ENCODE data around the gene ABCA12.

The ABCA12 gene

DNA sequence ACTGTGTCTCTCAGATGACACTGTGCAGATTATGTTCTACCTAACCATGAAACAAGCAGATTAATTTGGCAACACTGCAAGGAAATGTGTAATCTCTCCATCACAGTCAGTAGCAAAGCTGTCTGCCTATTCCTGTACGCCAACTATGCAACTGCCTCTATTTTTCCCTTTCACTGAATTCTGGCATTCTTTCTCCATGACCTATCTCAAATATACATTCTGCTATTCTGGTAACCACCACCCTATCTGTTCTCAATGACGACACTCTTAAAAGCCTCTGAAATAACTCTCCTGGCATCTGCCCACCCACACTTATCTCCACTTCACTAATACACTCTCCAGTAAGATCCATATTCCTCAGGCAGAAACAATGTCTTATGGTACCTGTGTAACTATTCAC, 78.7 kb downstream of the ABCA12 start:
- ChIA-PET POLR2A (no interaction called here), CTCF (no interaction called here)
- TF ChIP-seq, protein P1, sequence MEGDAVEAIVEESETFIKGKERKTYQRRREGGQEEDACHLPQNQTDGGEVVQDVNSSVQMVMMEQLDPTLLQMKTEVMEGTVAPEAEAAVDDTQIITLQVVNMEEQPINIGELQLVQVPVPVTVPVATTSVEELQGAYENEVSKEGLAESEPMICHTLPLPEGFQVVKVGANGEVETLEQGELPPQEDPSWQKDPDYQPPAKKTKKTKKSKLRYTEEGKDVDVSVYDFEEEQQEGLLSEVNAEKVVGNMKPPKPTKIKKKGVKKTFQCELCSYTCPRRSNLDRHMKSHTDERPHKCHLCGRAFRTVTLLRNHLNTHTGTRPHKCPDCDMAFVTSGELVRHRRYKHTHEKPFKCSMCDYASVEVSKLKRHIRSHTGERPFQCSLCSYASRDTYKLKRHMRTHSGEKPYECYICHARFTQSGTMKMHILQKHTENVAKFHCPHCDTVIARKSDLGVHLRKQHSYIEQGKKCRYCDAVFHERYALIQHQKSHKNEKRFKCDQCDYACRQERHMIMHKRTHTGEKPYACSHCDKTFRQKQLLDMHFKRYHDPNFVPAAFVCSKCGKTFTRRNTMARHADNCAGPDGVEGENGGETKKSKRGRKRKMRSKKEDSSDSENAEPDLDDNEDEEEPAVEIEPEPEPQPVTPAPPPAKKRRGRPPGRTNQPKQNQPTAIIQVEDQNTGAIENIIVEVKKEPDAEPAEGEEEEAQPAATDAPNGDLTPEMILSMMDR (IDR thresholded peaks at IDR 0.05; ENCODE audit: control extremely low read depth, extremely low read depth, low read depth, missing control alignments) = no peak
- no peak for DNase-seq (ENCODE audit: extremely low spot score)

DNA sequence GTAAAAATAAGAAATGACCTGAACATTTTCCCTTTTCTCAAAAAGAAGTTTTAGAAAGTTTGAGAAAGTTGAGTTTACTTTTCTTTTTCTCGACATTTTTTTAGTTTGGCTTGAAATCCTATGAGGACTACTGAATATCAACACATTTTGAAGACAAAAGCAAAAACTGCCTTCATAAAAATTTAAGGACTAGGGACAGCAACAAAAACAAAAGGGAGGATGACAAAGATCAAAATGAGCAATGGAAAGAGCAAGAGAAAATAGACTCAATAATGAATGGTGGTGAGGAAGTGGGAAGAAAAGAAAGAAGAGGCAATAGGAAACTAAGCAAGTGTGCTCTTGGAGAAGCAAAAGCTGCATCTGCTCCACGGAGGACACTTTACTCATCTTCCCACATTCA, 82.5 kb downstream of the ABCA12 start:
- POLR2A ChIA-PET = no interaction called here
- DNase-seq (ENCODE audit: extremely low spot score) = no peak
- TF ChIP-seq, protein P1 (IDR thresholded peaks at IDR 0.05; ENCODE audit: control extremely low read depth, extremely low read depth, low read depth, missing control alignments) = no peak
- CTCF ChIA-PET = interaction anchor here (1.0 to 1.5 kb wide), 3 partner anchors 10 to 1772 kb away, joined by 3 read pairs; no protein-coding TSS in a partner anchor

DNA sequence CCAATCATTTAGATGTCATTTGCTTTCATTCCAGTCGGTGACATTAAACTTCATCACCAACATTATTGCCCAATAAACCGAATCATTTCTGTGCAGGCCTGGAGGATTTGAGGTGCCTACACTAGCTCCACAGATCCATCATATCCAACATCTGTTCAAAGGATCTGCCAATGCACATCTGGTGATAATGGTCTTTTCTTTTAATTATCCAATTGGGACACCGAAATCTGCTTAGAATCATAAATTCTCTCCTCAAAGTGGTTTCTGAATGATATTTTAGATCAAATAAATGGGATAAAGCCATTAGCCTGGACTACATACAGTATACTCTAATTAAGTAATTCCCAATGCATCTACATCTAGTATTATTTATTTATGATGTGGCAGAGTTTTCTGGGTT, 85.6 kb downstream of the ABCA12 start:
- DNase-seq (ENCODE audit: extremely low spot score) = no peak
- CTCF ChIA-PET = no interaction called here
- TF ChIP-seq, protein P1 (IDR thresholded peaks at IDR 0.05; ENCODE audit: control extremely low read depth, extremely low read depth, low read depth, missing control alignments) = no peak
- POLR2A ChIA-PET = no interaction called here

GRCh38 chr2:215052404-215052803, 86.0 kb downstream of the ABCA12 start:
- ChIA-PET CTCF (interaction anchor here (0.9 kb wide), 1 partner anchor 15 kb away, joined by 3 read pairs; no protein-coding TSS in a partner anchor), POLR2A (no interaction called here)
- TF ChIP-seq, protein P1 (IDR thresholded peaks at IDR 0.05; ENCODE audit: control extremely low read depth, extremely low read depth, low read depth, missing control alignments) = no peak
- no peak for DNase-seq (ENCODE audit: extremely low spot score)

GRCh38 chr2:215049341-215049740, 89.1 kb downstream of the ABCA12 start:
- POLR2A ChIA-PET = no interaction called here
- TF ChIP-seq, protein P1 (IDR thresholded peaks at IDR 0.05; ENCODE audit: control extremely low read depth, extremely low read depth, low read depth, missing control alignments) = no peak
- CTCF ChIA-PET = interaction anchor here (1.2 to 1.6 kb wide), 3 partner anchors 15 to 92 kb away, joined by 3 to 5 read pairs (median 3); no protein-coding TSS in a partner anchor
- no peak for DNase-seq (ENCODE audit: extremely low spot score)

DNA sequence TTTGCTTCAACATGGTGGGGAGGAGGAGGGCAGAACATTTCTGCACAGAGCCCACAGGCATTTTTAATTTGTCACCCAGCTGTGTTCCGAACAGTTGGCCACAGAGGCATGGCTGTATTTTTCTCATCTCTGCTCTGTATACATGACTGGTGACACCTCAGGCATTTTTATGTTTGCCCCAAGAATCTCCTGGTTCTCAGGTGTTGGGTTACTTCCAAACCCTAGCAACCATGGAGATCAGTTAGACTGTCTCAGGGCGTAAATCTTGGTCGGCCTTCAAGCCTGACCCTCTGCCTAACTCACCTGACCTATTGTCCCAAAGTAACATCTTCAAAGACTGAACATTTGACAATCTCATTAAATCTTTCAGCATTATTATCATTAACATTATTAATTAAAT, 100.0 kb downstream of the ABCA12 start:
- TF ChIP-seq, protein P1 (IDR thresholded peaks at IDR 0.05; ENCODE audit: control extremely low read depth, extremely low read depth, low read depth, missing control alignments) = no peak
- DNase-seq (ENCODE audit: extremely low spot score) = no peak
- POLR2A ChIA-PET = no interaction called here
- CTCF ChIA-PET = interaction anchor here (0.9 to 1.0 kb wide), 2 partner anchors 9 to 1675 kb away, joined by 3 to 5 read pairs; no protein-coding TSS in a partner anchor

Data from GM10248 (cell line).